Keratinocyte (primary cell): Measurements from ENCODE around the gene FCGR2B. TPM values are rescaled to one million over a fixed set of nuclear protein-coding genes. Genes with fewer than 3 reads are reported as not detected.
A peak's percentile ranks its signal among the peaks of the same experiment; 100 is the strongest.
"Not testable (repeated sequence)": the region's sequence is repeated elsewhere in the genome, so short reads cannot be mapped to it uniquely, and the experiment has no call there.

Source experiments
- DNase-seq: peaks from one replicate; pipeline ENCODE4 v3.0.0-alpha.2; 2011; ENCODE audit warnings: low read depth, missing footprints, low spot score
- FAIRE-seq: peaks from 2 replicates; lab custom pipeline; 2011; peaks lifted over from hg19 to GRCh38; lab: Jason Lieb, UNC
- H2AFZ ChIP-seq: 2 replicates; pipeline ENCODE4 v1.6.0; 2012; ENCODE audit warnings: low read length, control low read depth, inconsistent platforms; ENCODE audit not compliant: control insufficient read depth
- H3K27ac ChIP-seq: 2 replicates; pipeline ENCODE4 v1.5.1; 2011; ENCODE audit warnings: low read length; ENCODE audit not compliant: control insufficient read depth, insufficient read depth
- H3K27me3 ChIP-seq: 3 replicates; pipeline ENCODE4 v1.6.0; 2011; ENCODE audit warnings: low read length; ENCODE audit not compliant: control insufficient read depth, insufficient read depth; ENCODE audit errors: extremely low read depth
- H3K36me3 ChIP-seq, 2 experiments: 2 replicates in 1 of 2; 3 replicates in 1 of 2; pipeline ENCODE4 v1.5.1; 2011; ENCODE audit warnings: low read length in 2 of 2, mild to moderate bottlenecking in 1 of 2; ENCODE audit not compliant: control insufficient read depth in 2 of 2, insufficient read depth in 2 of 2; ENCODE audit errors: extremely low read depth in 1 of 2
- H3K4me1 ChIP-seq: 3 replicates; pipeline ENCODE4 v1.5.1; 2011; ENCODE audit warnings: low read length; ENCODE audit not compliant: control insufficient read depth, insufficient read depth; ENCODE audit errors: extremely low read depth
- H3K4me2 ChIP-seq: 3 replicates; pipeline ENCODE4 v1.6.0; 2011; ENCODE audit warnings: low read depth, low read length; ENCODE audit not compliant: control insufficient read depth, insufficient read depth; ENCODE audit errors: extremely low read depth
- H3K4me3 ChIP-seq, 3 experiments: fragments of 200-600 bp in 1 of 3; sonication (generic) in 1 of 3; 2 replicates in 2 of 3; 3 replicates in 1 of 3; pipeline ENCODE4 v1.5.1; 2011 to 2016; ENCODE audit warnings: low read length in 3 of 3, mild to moderate bottlenecking in 3 of 3, control low read depth in 2 of 3, inconsistent platforms in 1 of 3, low read depth in 1 of 3, mixed read lengths in 1 of 3, mixed run types in 1 of 3, moderate library complexity in 1 of 3; ENCODE audit not compliant: control insufficient read depth in 2 of 3, insufficient read depth in 2 of 3; ENCODE audit errors: extremely low read depth in 1 of 3
- H3K79me2 ChIP-seq: 2 replicates; pipeline ENCODE4 v1.6.0; 2012; ENCODE audit warnings: low read length; ENCODE audit not compliant: control insufficient read depth, insufficient read depth
- H3K9ac ChIP-seq: 3 replicates; pipeline ENCODE4 v1.6.0; 2011; ENCODE audit warnings: low read length; ENCODE audit not compliant: control insufficient read depth, insufficient read depth; ENCODE audit errors: extremely low read depth
- H3K9me1 ChIP-seq: 3 replicates; pipeline ENCODE4 v1.6.0; 2011; ENCODE audit warnings: low read length; ENCODE audit not compliant: control insufficient read depth, insufficient read depth; ENCODE audit errors: extremely low read depth
- H3K9me3 ChIP-seq: 2 replicates; pipeline ENCODE4 v1.5.1; 2012; ENCODE audit warnings: low read depth, low read length; ENCODE audit not compliant: control insufficient read depth
- H4K20me1 ChIP-seq: 3 replicates; pipeline ENCODE4 v1.6.0; 2011; ENCODE audit warnings: low read length; ENCODE audit not compliant: control insufficient read depth, insufficient read depth; ENCODE audit errors: extremely low read depth
- CTCF ChIP-seq, 3 experiments: IDR thresholded peaks in 1 of 3; conservative IDR thresholded peaks in 1 of 3; optimal IDR thresholded peaks in 1 of 3; 2 replicates in 2 of 3; 3 replicates in 1 of 3; pipeline versions ENCODE3 to v1.5.1; 2011; ENCODE audit warnings: low read length in 3 of 3, mild to moderate bottlenecking in 3 of 3, moderate library complexity in 2 of 3, control low read depth in 1 of 3, inconsistent platforms in 1 of 3; ENCODE audit not compliant: insufficient read depth in 2 of 3; ENCODE audit errors: extremely low read depth in 1 of 3
- dilution Hi-C: fragments of 300-500 bp; cut with MboI; formaldehyde crosslinking; loops from one replicate; pipeline ENCODE4 v1.7.0; 2020; ENCODE audit warnings: low sequenced_read_pairs; ENCODE audit not compliant: extremely low pct_ligation_motif_present
- polyA plus RNA-seq, 5 experiments: library from polyadenylated mRNA; depleted of rRNA in 3 of 5; stranded (reverse) in 3 of 5; stranded (forward) in 1 of 5; unstranded in 1 of 5; fragments of >200 nt; gene quantifications; 1 replicate in 1 of 5; 2 replicates in 3 of 5; 3 replicates in 1 of 5; pipeline versions ENCODE4 v1.2.1 to v1.2.3, GENCODE V29; 2011 to 2012; ENCODE audit warnings: missing spikeins in 2 of 5, low read depth in 1 of 5, low replicate concordance in 1 of 5

The FCGR2B gene
- polyA plus RNA-seq, 1 donor (not counting 4 experiments of a cell fraction or from before 2014, with no cell fraction given) = not detected

- H3K4me1 ChIP-seq, H3K9ac ChIP-seq, dilution Hi-C loops, DNase-seq, H4K20me1 ChIP-seq, H3K9me1 ChIP-seq, H3K27me3 ChIP-seq, H3K36me3 ChIP-seq, H3K9me3 ChIP-seq, FAIRE-seq, H3K4me2 ChIP-seq, H3K27ac ChIP-seq, H2AFZ ChIP-seq, H3K79me2 ChIP-seq, H3K4me3 ChIP-seq: not testable (repeated sequence)
Measured at GRCh38 chr1:161643481-161644208, 19.3 kb upstream of the FCGR2B start.

GRCh38 chr1:161644855-161645254 lies 18.1 kb upstream of the FCGR2B start:
- dilution Hi-C loops, H3K9ac ChIP-seq, H3K4me2 ChIP-seq, H3K9me3 ChIP-seq, H3K27ac ChIP-seq, H4K20me1 ChIP-seq, H3K79me2 ChIP-seq, FAIRE-seq, H3K9me1 ChIP-seq, DNase-seq, H3K4me1 ChIP-seq, H3K27me3 ChIP-seq, H3K4me3 ChIP-seq, H2AFZ ChIP-seq, H3K36me3 ChIP-seq: not testable (repeated sequence)

GRCh38 chr1:161647507-161648360 lies 15.2 kb upstream of the FCGR2B start:
- H3K27ac ChIP-seq, H3K36me3 ChIP-seq, H3K4me2 ChIP-seq, H3K9ac ChIP-seq, H3K27me3 ChIP-seq, H2AFZ ChIP-seq, dilution Hi-C loops, H3K4me3 ChIP-seq, H3K9me3 ChIP-seq, DNase-seq, H3K9me1 ChIP-seq, H3K4me1 ChIP-seq, H3K79me2 ChIP-seq, H4K20me1 ChIP-seq: not testable (repeated sequence)
- peak in 2 of 3 experiments; percentile 35 to 39 for TF ChIP-seq CTCF (optimal IDR thresholded peaks at IDR 0.05 in 1 of 3, IDR thresholded peaks at IDR 0.05 in 1 of 3, conservative IDR thresholded peaks at IDR 0.05 in 1 of 3; ENCODE audit: extremely low read depth in 1 of 3, insufficient read depth in 2 of 3, low read length in 3 of 3)
- peak; percentile 51 for FAIRE-seq

- H3K27ac ChIP-seq, H3K9me1 ChIP-seq, FAIRE-seq, H2AFZ ChIP-seq, H3K27me3 ChIP-seq, dilution Hi-C loops, H3K4me1 ChIP-seq, H3K4me3 ChIP-seq, H3K9me3 ChIP-seq, H3K9ac ChIP-seq, H4K20me1 ChIP-seq, H3K4me2 ChIP-seq, DNase-seq, H3K79me2 ChIP-seq, H3K36me3 ChIP-seq: not testable (repeated sequence)
Measured at GRCh38 chr1:161653541-161653940, 9.4 kb upstream of the FCGR2B start.
